ENCODE data around the gene WDR90. TPM values are rescaled to one million over a fixed set of nuclear protein-coding genes. Genes with fewer than 3 reads are reported as not detected.

Gene WDR90
- total and polyA plus RNA-seq, 2 of the 13 experiments (the other 11 are each of a cell fraction or from before 2014, with no cell fraction given): 14.9 to 28.9 TPM

DNA sequence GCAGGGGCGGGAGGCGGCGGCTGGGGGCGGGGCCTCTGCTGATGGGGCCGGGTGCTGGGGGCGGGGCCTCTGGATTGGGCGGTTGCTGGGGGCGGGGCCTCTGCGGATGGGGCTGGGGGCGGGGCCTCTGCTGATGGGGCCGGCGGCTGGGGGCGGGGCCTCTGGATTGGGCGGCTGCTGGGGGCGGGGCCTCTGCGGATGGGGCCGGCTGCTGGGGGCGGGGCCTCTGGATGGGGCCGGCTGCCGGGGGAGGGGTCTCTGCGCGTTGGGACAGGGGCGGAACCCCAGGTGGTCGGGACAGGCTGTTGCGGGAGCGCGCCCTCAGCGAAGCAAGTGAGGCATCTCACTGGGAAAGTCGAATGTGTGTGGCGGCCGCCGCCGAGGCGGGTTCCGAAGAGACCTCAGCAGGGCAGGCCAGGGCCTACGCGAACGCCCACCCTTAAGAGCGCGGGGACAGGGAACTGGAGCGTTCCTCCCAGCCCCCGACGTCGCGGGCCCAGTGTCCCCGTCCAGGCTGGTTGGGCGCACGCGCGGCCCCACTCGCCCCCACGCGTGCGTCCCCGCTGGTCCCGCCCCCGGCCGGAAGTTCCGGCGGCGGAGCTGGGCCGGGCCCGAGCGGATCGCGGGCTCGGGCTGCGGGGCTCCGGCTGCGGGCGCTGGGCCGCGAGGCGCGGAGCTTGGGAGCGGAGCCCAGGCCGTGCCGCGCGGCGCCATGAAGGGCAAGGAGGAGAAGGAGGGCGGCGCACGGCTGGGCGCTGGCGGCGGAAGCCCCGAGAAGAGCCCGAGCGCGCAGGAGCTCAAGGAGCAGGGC, 30.9 kb downstream of the WDR90 start, which contains the start of gene STUB1 (continued):
- TF ChIP-seq, protein P1, sequence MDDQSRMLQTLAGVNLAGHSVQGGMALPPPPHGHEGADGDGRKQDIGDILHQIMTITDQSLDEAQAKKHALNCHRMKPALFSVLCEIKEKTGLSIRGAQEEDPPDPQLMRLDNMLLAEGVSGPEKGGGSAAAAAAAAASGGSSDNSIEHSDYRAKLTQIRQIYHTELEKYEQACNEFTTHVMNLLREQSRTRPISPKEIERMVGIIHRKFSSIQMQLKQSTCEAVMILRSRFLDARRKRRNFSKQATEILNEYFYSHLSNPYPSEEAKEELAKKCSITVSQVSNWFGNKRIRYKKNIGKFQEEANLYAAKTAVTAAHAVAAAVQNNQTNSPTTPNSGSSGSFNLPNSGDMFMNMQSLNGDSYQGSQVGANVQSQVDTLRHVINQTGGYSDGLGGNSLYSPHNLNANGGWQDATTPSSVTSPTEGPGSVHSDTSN (CRISPR knock-in tag; IDR thresholded peaks at IDR 0.05; ENCODE audit: borderline replicate concordance): no peak
- TF ChIP-seq GATAD1 (CRISPR knock-in tag; IDR thresholded peaks at IDR 0.05) (peak; percentile 45), KLF16 (CRISPR knock-in tag; IDR thresholded peaks at IDR 0.05) (no peak), DMTF1 (CRISPR knock-in tag; IDR thresholded peaks at IDR 0.05) (no peak), KDM5B (CRISPR knock-in tag; IDR thresholded peaks at IDR 0.05; ENCODE audit: borderline replicate concordance) (0 out of 2 replicates have a peak, but pooled peaks have one; percentile 26), TCF7L2 (IDR thresholded peaks at IDR 0.05; ENCODE audit: low read depth, low read length) (no peak), BHLHE40 (IDR thresholded peaks at IDR 0.05; ENCODE audit: low read length) (peak; percentile 34; the same call in 1 of the 2 replicates), ZNF597 (CRISPR knock-in tag; IDR thresholded peaks at IDR 0.05) (no peak), MAFG (CRISPR knock-in tag; IDR thresholded peaks at IDR 0.05) (no peak), ZNF33A (CRISPR knock-in tag; IDR thresholded peaks at IDR 0.05; ENCODE audit: borderline replicate concordance) (no peak), ZSCAN21 (CRISPR knock-in tag; IDR thresholded peaks at IDR 0.05; ENCODE audit: borderline replicate concordance) (peak; percentile 56; the same call in 1 of the 2 replicates), HOXA5 (CRISPR knock-in tag; IDR thresholded peaks at IDR 0.05) (peak; percentile 47; the same call in 1 of the 2 replicates), ZNF770 (CRISPR knock-in tag; IDR thresholded peaks at IDR 0.05) (no peak), GMEB1 (CRISPR knock-in tag; IDR thresholded peaks at IDR 0.05; ENCODE audit: borderline replicate concordance) (0 out of 2 replicates have a peak, but pooled peaks have one; percentile 43), THAP8 (CRISPR knock-in tag; IDR thresholded peaks at IDR 0.05; ENCODE audit: borderline replicate concordance) (0 out of 2 replicates have a peak, but pooled peaks have one; percentile 43), RXRB (CRISPR knock-in tag; IDR thresholded peaks at IDR 0.05; ENCODE audit: borderline replicate concordance) (no peak)
